ENCODE data around the gene MACROD2.
"Not testable (repeated sequence)": the region's sequence is repeated elsewhere in the genome, so short reads cannot be mapped to it uniquely, and the experiment has no call there.

The MACROD2 gene

GRCh38 chr20:14264869-14265268, 269.6 kb downstream of the MACROD2 start:
- DNase-seq (ENCODE audit: low read depth, low spot score) = no peak

GRCh38 chr20:14266246-14266645, 270.9 kb downstream of the MACROD2 start:
- DNase-seq (ENCODE audit: low read depth, low spot score) = no peak

GRCh38 chr20:14270751-14271150, 275.4 kb downstream of the MACROD2 start:
- not testable (repeated sequence) for DNase-seq (ENCODE audit: low read depth, low spot score)

GRCh38 chr20:14282140-14282539, 286.8 kb downstream of the MACROD2 start:
- DNase-seq (ENCODE audit: low read depth, low spot score) = no peak

GRCh38 chr20:14284443-14284842, 289.1 kb downstream of the MACROD2 start:
- no peak for DNase-seq (ENCODE audit: low read depth, low spot score)

GRCh38 chr20:14288341-14289330, 293.3 kb downstream of the MACROD2 start:
- DNase-seq (ENCODE audit: low read depth, low spot score) = no peak

- DNase-seq (ENCODE audit: low read depth, low spot score) = no peak
Measured at GRCh38 chr20:14291502-14291901, 296.2 kb downstream of the MACROD2 start.

- no peak for DNase-seq (ENCODE audit: low read depth, low spot score)
Measured at GRCh38 chr20:14295238-14295637, 299.9 kb downstream of the MACROD2 start.

- DNase-seq (ENCODE audit: low read depth, low spot score) = no peak
Measured at GRCh38 chr20:14295770-14296309, 300.5 kb downstream of the MACROD2 start.

GRCh38 chr20:14299831-14300230, 304.5 kb downstream of the MACROD2 start:
- DNase-seq (ENCODE audit: low read depth, low spot score) = no peak

- DNase-seq (ENCODE audit: low read depth, low spot score) = no peak
Measured at GRCh38 chr20:14303106-14303505, 307.8 kb downstream of the MACROD2 start.

GRCh38 chr20:14303651-14304050, 308.3 kb downstream of the MACROD2 start:
- no peak for DNase-seq (ENCODE audit: low read depth, low spot score)

GRCh38 chr20:14304472-14304871, 309.2 kb downstream of the MACROD2 start:
- DNase-seq (ENCODE audit: low read depth, low spot score) = no peak

- DNase-seq (ENCODE audit: low read depth, low spot score) = no peak
Measured at GRCh38 chr20:14307956-14308355, 312.6 kb downstream of the MACROD2 start.

- DNase-seq (ENCODE audit: low read depth, low spot score) = no peak
Measured at GRCh38 chr20:14310977-14311627, 315.8 kb downstream of the MACROD2 start.

- DNase-seq (ENCODE audit: low read depth, low spot score) = no peak
Measured at GRCh38 chr20:14312001-14312400, 316.7 kb downstream of the MACROD2 start.

- DNase-seq (ENCODE audit: low read depth, low spot score) = no peak
Measured at GRCh38 chr20:14313341-14314020, 318.2 kb downstream of the MACROD2 start.

GRCh38 chr20:14319704-14320103, 324.4 kb downstream of the MACROD2 start:
- DNase-seq (ENCODE audit: low read depth, low spot score) = no peak

- no peak for DNase-seq (ENCODE audit: low read depth, low spot score)
Measured at GRCh38 chr20:14331646-14332045, 336.3 kb downstream of the MACROD2 start.

GRCh38 chr20:14332866-14333265, 337.6 kb downstream of the MACROD2 start:
- no peak for DNase-seq (ENCODE audit: low read depth, low spot score)

GRCh38 chr20:14333721-14334120, 338.4 kb downstream of the MACROD2 start:
- DNase-seq (ENCODE audit: low read depth, low spot score) = no peak
